OCI-LY7 (cell line): ENCODE data around the gene C13orf42. TPM values are rescaled to one million over a fixed set of nuclear protein-coding genes. Genes with fewer than 3 reads are reported as not detected.

ENCODE experiments used
- BruUV-seq: library from RNA; stranded (reverse); fragments of 400-500 nt; replicated peaks from 2 replicates; lab custom pipeline; 2021; lab: Mats Ljungman, UMichigan
- CTCF ChIA-PET: fragments of 300-600 bp; sonication (Branson Sonifier 250); formaldehyde crosslinking; loops from one replicate; lab custom pipeline; 2022; ENCODE audit warnings: antibody characterized with exemption; ENCODE audit not compliant: unreplicated experiment; lab: Charles Lee
- POLR2A ChIA-PET: fragments of 300-600 bp; sonication (Branson Sonifier 250); formaldehyde crosslinking; loops from one replicate; lab custom pipeline; 2022; ENCODE audit warnings: antibody characterized with exemption; lab: Charles Lee
- DNase-seq: peaks from one replicate; pipeline ENCODE4 v3.0.0-alpha.2; 2015; ENCODE audit warnings: low spot score
- H2AFZ ChIP-seq: fragments of 200-600 bp; sonication (generic), shearing (Covaris generic); 2 replicates; pipeline ENCODE4 v1.6.1; 2014; ENCODE audit warnings: mild to moderate bottlenecking, antibody characterized with exemption, low read length, moderate library complexity
- H3K27ac ChIP-seq: fragments of 200-600 bp; sonication (generic); 2 replicates; pipeline ENCODE4 v1.5.1; 2014; ENCODE audit warnings: mixed run types, low read depth, mild to moderate bottlenecking, moderate library complexity, low read length, inconsistent platforms; ENCODE audit not compliant: poor library complexity, severe bottlenecking
- H3K36me3 ChIP-seq: fragments of 200-600 bp; sonication (generic); 2 replicates; pipeline ENCODE4 v1.6.1; 2014; ENCODE audit warnings: mild to moderate bottlenecking, antibody characterized with exemption, low read length, moderate library complexity, mixed read lengths; ENCODE audit not compliant: insufficient read depth
- H3K4me1 ChIP-seq: fragments of 200-600 bp; sonication (generic); 2 replicates; pipeline ENCODE4 v1.5.1; 2014; ENCODE audit warnings: mild to moderate bottlenecking, low read length; ENCODE audit not compliant: insufficient read depth, poor library complexity, severe bottlenecking
- H3K4me2 ChIP-seq: fragments of 200-600 bp; sonication (generic); 2 replicates; pipeline ENCODE4 v1.6.1; 2014; ENCODE audit warnings: mild to moderate bottlenecking, low read length
- H3K4me3 ChIP-seq: fragments of 200-600 bp; sonication (generic); 2 replicates; pipeline ENCODE4 v1.5.1; 2014; ENCODE audit warnings: mild to moderate bottlenecking, low read depth, low read length; ENCODE audit not compliant: poor library complexity, severe bottlenecking
- H3K79me2 ChIP-seq: fragments of 200-600 bp; sonication (generic); 2 replicates; pipeline ENCODE4 v1.6.1; 2016; ENCODE audit warnings: low read depth, mild to moderate bottlenecking, low read length, moderate library complexity, mixed read lengths; ENCODE audit not compliant: insufficient read depth
- H3K9me2 ChIP-seq: fragments of 200-600 bp; sonication (generic); 2 replicates; pipeline ENCODE4 v1.6.1; 2016; ENCODE audit warnings: mild to moderate bottlenecking, low read length, mixed read lengths; ENCODE audit not compliant: insufficient read depth
- H3K9me3 ChIP-seq: fragments of 200-600 bp; sonication (generic); 2 replicates; pipeline ENCODE4 v1.6.1; 2014; ENCODE audit warnings: mild to moderate bottlenecking, mixed run types, low read length, mixed read lengths
- H4K20me1 ChIP-seq: fragments of 200-600 bp; sonication (generic); 2 replicates; pipeline ENCODE4 v1.6.1; 2014; ENCODE audit warnings: mild to moderate bottlenecking, antibody characterized with exemption, low read length, moderate library complexity, mixed read lengths; ENCODE audit not compliant: insufficient read depth
- CTCF ChIP-seq: fragments of 200-600 bp; sonication (generic); conservative IDR thresholded peaks from 2 replicates; pipeline ENCODE4 v1.5.1; 2014; ENCODE audit warnings: mild to moderate bottlenecking, antibody characterized with exemption, low read length, moderate library complexity, mixed read lengths
- EZH2phosphoT487 ChIP-seq: fragments of 200-600 bp; sonication (generic); IDR thresholded peaks from 2 replicates; pipeline ENCODE4 v1.6.1; 2018; ENCODE audit warnings: low read depth, borderline replicate concordance, mild to moderate bottlenecking, mixed run types, antibody characterized with exemption, low read length, moderate library complexity, mixed read lengths
- intact Hi-C: fragments of 100-400 bp; cut with micrococcal nuclease; formaldehyde crosslinking; loops from one replicate; pipeline ENCODE4 v1.10.0; 2022; ENCODE audit not compliant: unreplicated experiment
- total RNA-seq, 2 experiments: library from RNA; depleted of rRNA in 1 of 2; stranded (reverse); fragments of >200 nt in 1 of 2; shearing (Covaris generic) in 1 of 2; gene quantifications; 2 replicates each; pipeline ENCODE4 v1.2.3, GENCODE V29; 2014 to 2022

The C13orf42 gene
- total RNA-seq, 2 experiments from 2014 or later, result not detected

GRCh38 chr13:51093574-51093973 is 17.5 kb downstream of the C13orf42 start:
- no peaks in the 10 kb centered on the region for H4K20me1 ChIP-seq
- no peak overlapping the region for H3K27ac ChIP-seq
- no peaks in the 10 kb centered on the region for H3K9me2 ChIP-seq
- intact Hi-C loops, result no loop called here
- DNase-seq, result no peak
- CTCF ChIA-PET, result no interaction called here
- no peak for TF ChIP-seq EZH2phosphoT487
- no peak for TF ChIP-seq CTCF
- no peak overlapping the region for H3K4me3 ChIP-seq
- H3K4me2 ChIP-seq, result no peak overlapping the region
- no peaks in the 10 kb centered on the region for H3K9me3 ChIP-seq
- H2AFZ ChIP-seq, result no peak overlapping the region
- H3K36me3 ChIP-seq, result no peaks in the 10 kb centered on the region
- H3K4me1 ChIP-seq, result no peaks in the 10 kb centered on the region
- POLR2A ChIA-PET, result no interaction called here
- no peaks in the 10 kb centered on the region for H3K79me2 ChIP-seq
- no TSS peak for BruUV-seq

- POLR2A ChIA-PET, result interaction anchor here (0.6 kb wide), 1 partner anchor 819 kb away, joined by 3 read pairs; no protein-coding TSS in a partner anchor
- H3K4me2 ChIP-seq, result no peak overlapping the region
Observed at GRCh38 chr13:51091839-51092238, 19.2 kb downstream of the C13orf42 start.

More at GRCh38 chr13:51091839-51092238, 19.2 kb downstream of the C13orf42 start:
- no peak overlapping the region for H3K4me3 ChIP-seq
- H4K20me1 ChIP-seq, result no peaks in the 10 kb centered on the region
- TF ChIP-seq CTCF, result no peak
- no peak for TF ChIP-seq EZH2phosphoT487
- no peaks in the 10 kb centered on the region for H3K36me3 ChIP-seq
- CTCF ChIA-PET, result no interaction called here
- H3K9me3 ChIP-seq, result no peaks in the 10 kb centered on the region
- H3K79me2 ChIP-seq, result no peaks in the 10 kb centered on the region
- no peak overlapping the region for H2AFZ ChIP-seq
- H3K27ac ChIP-seq, result no peak overlapping the region
- no peak for DNase-seq
- no peaks in the 10 kb centered on the region for H3K9me2 ChIP-seq
- H3K4me1 ChIP-seq, result no peaks in the 10 kb centered on the region
- BruUV-seq, result no TSS peak
- intact Hi-C loops, result no loop called here
